HEK293 (cell line): ENCODE measurements around the gene CREBL2.

Experiments
- CTCF ChIP-seq: fragments of 450-650 bp; formaldehyde crosslinking; IDR thresholded peaks from 2 replicates; pipeline ENCODE4 v1.5.1; 2016; ENCODE audit warnings: missing biosample characterization, missing genetic modification characterization
- GLIS2 ChIP-seq: fragments of 450-650 bp; formaldehyde crosslinking; IDR thresholded peaks from 2 replicates; pipeline ENCODE4 v1.5.1; 2016; ENCODE audit warnings: missing biosample characterization, missing genetic modification characterization
- ZNF513 ChIP-seq: fragments of 450-650 bp; IDR thresholded peaks from 2 replicates; pipeline ENCODE4 v1.5.1; 2018; ENCODE audit warnings: missing biosample characterization, missing genetic modification characterization
- ZNF785 ChIP-seq: fragments of 450-650 bp; formaldehyde crosslinking; IDR thresholded peaks from 2 replicates; pipeline ENCODE4 v1.5.1; 2016; ENCODE audit warnings: missing biosample characterization, missing genetic modification characterization

- TF ChIP-seq CTCF (tag by site-specific recombination) (no peak), GLIS2 (tag by site-specific recombination) (no peak), ZNF513 (tag by site-specific recombination) (no peak), ZNF785 (tag by site-specific recombination) (no peak)
These were observed 34.9 kb downstream of the CREBL2 start for GRCh38 chr12:12646483-12647072.
